Measurements from ENCODE around the gene DDX25.

- TF ChIP-seq CTCF (IDR thresholded peaks at IDR 0.05) (no peak), POLR2A (IDR thresholded peaks at IDR 0.05) (no peak)
Observed at GRCh38 chr11:125892994-125893393, 11.3 kb upstream of the DDX25 start.

Data from body of pancreas (tissue), 4 donors.